CD4-positive, alpha-beta T cell (primary cell): ENCODE measurements around the gene MAOA. TPM values are rescaled to one million over a fixed set of nuclear protein-coding genes. Genes with fewer than 3 reads are reported as not detected.

Experiments used
- ATAC-seq: fragments of 200-7000 bp; cut with Tn5 transposase; one replicate; pipeline ENCODE4 v1.10.0; 2022; ENCODE audit warnings: mild to moderate bottlenecking; ENCODE audit not compliant: poor library complexity
- CTCF ChIA-PET: fragments of 350-600 bp; sonication (Branson Sonifier 250); formaldehyde crosslinking; loops from one replicate; lab custom pipeline; 2021; ENCODE audit warnings: antibody characterized with exemption, inconsistent platforms; lab: Charles Lee
- POLR2A ChIA-PET: fragments of 350-600 bp; sonication (Branson Sonifier 250); formaldehyde crosslinking; loops from one replicate; lab custom pipeline; 2021; ENCODE audit warnings: antibody characterized with exemption, inconsistent platforms; lab: Charles Lee
- DNase-seq, 14 experiments: peaks; one replicate each; pipeline ENCODE4 v3.0.0-alpha.2; 2013 to 2020; ENCODE audit warnings: mixed read lengths in 2 of 14
- H3K27ac ChIP-seq, 2 donors: one replicate each; pipeline versions ENCODE4 v1.5.1 to v1.7.0; 2013; ENCODE audit warnings: low read length in 2 of 2, low read depth in 1 of 2, mild to moderate bottlenecking in 1 of 2
- H3K27me3 ChIP-seq, 2 experiments: 1 replicate in 1 of 2; 2 replicates in 1 of 2; pipeline versions ENCODE4 v1.6.1 to v1.7.0; 2013; ENCODE audit warnings: low read length in 2 of 2, control low read depth in 1 of 2, mild to moderate bottlenecking in 1 of 2, moderate library complexity in 1 of 2; ENCODE audit not compliant: insufficient read depth in 2 of 2, control insufficient read depth in 1 of 2
- H3K36me3 ChIP-seq: one replicate; pipeline ENCODE4 v1.6.1; 2013; ENCODE audit warnings: low read length, control low read depth; ENCODE audit not compliant: insufficient read depth
- H3K4me1 ChIP-seq: one replicate; pipeline ENCODE4 v1.6.1; 2013; ENCODE audit warnings: low read length, control low read depth; ENCODE audit not compliant: insufficient read depth
- H3K4me3 ChIP-seq: one replicate; pipeline ENCODE4 v1.5.1; 2013; ENCODE audit warnings: mild to moderate bottlenecking, low read length, moderate library complexity
- H3K9me3 ChIP-seq, 2 experiments: 1 replicate in 1 of 2; 2 replicates in 1 of 2; pipeline versions ENCODE4 v1.6.1 to v1.7.0; 2013; ENCODE audit warnings: low read length in 2 of 2, mild to moderate bottlenecking in 2 of 2, control low read depth in 1 of 2, moderate library complexity in 1 of 2; ENCODE audit not compliant: control insufficient read depth in 1 of 2, insufficient read depth in 1 of 2
- H3K27ac Mint-ChIP-seq: one replicate; pipeline ENCODE4 v1.8.0; 2020; ENCODE audit warnings: mixed read lengths
- H3K27me3 Mint-ChIP-seq: one replicate; pipeline ENCODE4 v1.8.0; 2021; ENCODE audit warnings: mixed read lengths
- H3K36me3 Mint-ChIP-seq: one replicate; pipeline ENCODE4 v1.8.0; 2021; ENCODE audit warnings: low read depth, mixed read lengths
- H3K4me1 Mint-ChIP-seq: one replicate; pipeline ENCODE4 v1.8.0; 2021; ENCODE audit warnings: low read depth, mixed read lengths
- H3K4me3 Mint-ChIP-seq: one replicate; pipeline ENCODE4 v1.8.0; 2020; ENCODE audit warnings: mild to moderate bottlenecking, mixed read lengths
- H3K9me3 Mint-ChIP-seq: one replicate; pipeline ENCODE4 v1.8.0; 2020; ENCODE audit warnings: mixed read lengths
- intact Hi-C, 2 experiments: fragments of 100-400 bp; cut with DNase I in 1 of 2; cut with micrococcal nuclease in 1 of 2; formaldehyde crosslinking; loops; one replicate each; pipeline versions ENCODE4 v1.15.1 to v1.9.0; 2023 to 2025; cut with DNase I, micrococcal nuclease
- total RNA-seq, 174 experiments: library from RNA in 2 of 174; stranded (reverse) in 2 of 174; gene quantifications; one replicate each; pipeline ENCODE4 v1.2.3 and lab custom pipeline; 2021 to 2026
- TF ChIP-seq, protein P1 (sequence below): fragments of 200-600 bp; IDR thresholded peaks from one replicate; pipeline ENCODE4 v1.8.0; 2022; ENCODE audit warnings: antibody characterized with exemption, mild to moderate bottlenecking

The MAOA gene
- total RNA-seq, 2 experiments from 2014 or later = not detected

DNA sequence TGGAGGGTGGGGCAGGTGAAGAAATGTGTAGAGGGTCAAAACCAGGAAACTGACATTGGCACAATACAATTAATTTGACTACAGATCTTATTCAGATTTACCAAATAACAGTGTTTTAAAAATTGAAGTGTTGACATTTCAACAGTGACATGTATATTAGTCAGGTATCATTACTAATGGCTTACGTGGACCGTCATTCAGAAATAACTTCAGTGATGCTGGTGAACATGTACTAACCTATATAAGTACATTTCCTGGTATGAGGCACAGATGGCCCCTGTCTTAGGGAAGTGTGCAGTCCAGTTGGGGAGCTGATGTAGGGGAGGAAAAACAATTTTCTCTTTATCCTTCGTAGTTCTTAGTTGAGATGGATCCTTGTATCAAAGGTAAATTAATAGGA is 22.3 kb upstream of the MAOA start:
- Histone ChIP-seq H3K36me3 (no peaks in the 10 kb centered on the region), H3K9me3 (no peaks in the 10 kb centered on the region), H3K4me3 (no peak overlapping the region), H3K27me3 (no peaks in the 10 kb centered on the region), H3K4me1 (no peaks in the 10 kb centered on the region), H3K27ac (no peak overlapping the region)
- H3K9me3 Mint-ChIP-seq = no peaks in the 10 kb centered on the region
- ATAC-seq (no peak), DNase-seq (no peak)
- ChIA-PET CTCF (no interaction called here), POLR2A (no interaction called here)
- intact Hi-C loops = no loop called here
- H3K27ac Mint-ChIP-seq = no peak overlapping the region
- H3K4me1 Mint-ChIP-seq = no peaks in the 10 kb centered on the region
- TF ChIP-seq, protein P1, sequence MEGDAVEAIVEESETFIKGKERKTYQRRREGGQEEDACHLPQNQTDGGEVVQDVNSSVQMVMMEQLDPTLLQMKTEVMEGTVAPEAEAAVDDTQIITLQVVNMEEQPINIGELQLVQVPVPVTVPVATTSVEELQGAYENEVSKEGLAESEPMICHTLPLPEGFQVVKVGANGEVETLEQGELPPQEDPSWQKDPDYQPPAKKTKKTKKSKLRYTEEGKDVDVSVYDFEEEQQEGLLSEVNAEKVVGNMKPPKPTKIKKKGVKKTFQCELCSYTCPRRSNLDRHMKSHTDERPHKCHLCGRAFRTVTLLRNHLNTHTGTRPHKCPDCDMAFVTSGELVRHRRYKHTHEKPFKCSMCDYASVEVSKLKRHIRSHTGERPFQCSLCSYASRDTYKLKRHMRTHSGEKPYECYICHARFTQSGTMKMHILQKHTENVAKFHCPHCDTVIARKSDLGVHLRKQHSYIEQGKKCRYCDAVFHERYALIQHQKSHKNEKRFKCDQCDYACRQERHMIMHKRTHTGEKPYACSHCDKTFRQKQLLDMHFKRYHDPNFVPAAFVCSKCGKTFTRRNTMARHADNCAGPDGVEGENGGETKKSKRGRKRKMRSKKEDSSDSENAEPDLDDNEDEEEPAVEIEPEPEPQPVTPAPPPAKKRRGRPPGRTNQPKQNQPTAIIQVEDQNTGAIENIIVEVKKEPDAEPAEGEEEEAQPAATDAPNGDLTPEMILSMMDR = no peak
- H3K4me3 Mint-ChIP-seq = no peak overlapping the region
- peaks cover 11% of the 10 kb centered on the region for H3K27me3 Mint-ChIP-seq
- no peaks in the 10 kb centered on the region for H3K36me3 Mint-ChIP-seq

DNA sequence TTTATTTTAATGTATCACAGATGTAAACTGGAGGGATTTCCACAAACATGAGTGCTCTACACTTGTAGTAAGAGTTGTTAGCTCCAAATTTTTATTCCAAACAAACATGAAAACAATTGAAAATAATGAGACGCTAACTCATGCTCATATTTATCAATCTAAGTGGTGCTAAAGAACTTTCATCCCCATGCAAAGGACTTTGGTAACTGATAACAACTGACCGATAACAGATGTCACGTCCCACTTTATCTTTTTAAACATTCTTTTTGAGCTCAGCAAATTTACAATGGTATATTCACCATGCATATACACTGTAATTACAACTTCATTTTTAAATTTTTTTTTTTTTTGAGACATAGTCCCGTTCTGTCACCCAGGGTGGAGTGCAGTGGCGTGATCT is 15.6 kb upstream of the MAOA start:
- Histone ChIP-seq H3K27me3 (no peaks in the 10 kb centered on the region), H3K4me3 (no peak overlapping the region), H3K36me3 (no peaks in the 10 kb centered on the region), H3K9me3 (no peaks in the 10 kb centered on the region), H3K27ac (no peak overlapping the region), H3K4me1 (no peaks in the 10 kb centered on the region)
- TF ChIP-seq, protein P1 = no peak
- H3K9me3 Mint-ChIP-seq = no peaks in the 10 kb centered on the region
- no peak overlapping the region for H3K27ac Mint-ChIP-seq
- intact Hi-C loops = no loop called here
- peaks cover 15% of the 10 kb centered on the region for H3K27me3 Mint-ChIP-seq
- no peaks in the 10 kb centered on the region for H3K4me1 Mint-ChIP-seq
- no peak overlapping the region for H3K4me3 Mint-ChIP-seq
- CTCF ChIA-PET = no interaction called here
- DNase-seq = no peak
- no peak for ATAC-seq
- no peaks in the 10 kb centered on the region for H3K36me3 Mint-ChIP-seq
- POLR2A ChIA-PET = no interaction called here

DNA sequence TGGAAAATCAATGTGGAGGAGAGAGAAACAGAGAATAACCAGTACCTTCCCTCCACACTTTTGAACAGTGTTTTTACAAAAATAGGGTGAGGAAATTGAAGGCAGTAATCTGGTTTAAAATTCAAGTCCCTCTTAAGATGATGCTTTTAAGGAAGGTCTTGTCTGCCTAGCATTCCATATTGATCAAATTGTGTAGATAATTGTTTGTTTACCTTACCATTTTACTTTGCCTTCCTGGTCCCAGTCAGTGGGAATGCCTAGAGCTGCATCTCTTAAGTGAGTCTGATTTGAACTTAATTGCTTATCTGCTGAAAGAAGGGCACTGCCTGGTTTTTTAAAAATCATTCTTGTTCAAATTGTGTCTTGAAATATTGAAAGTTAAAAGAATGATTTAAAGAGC is 14.4 kb upstream of the MAOA start:
- ATAC-seq = no peak
- no peaks in the 10 kb centered on the region for H3K36me3 ChIP-seq
- DNase-seq = no peak
- ChIA-PET POLR2A (no interaction called here), CTCF (no interaction called here)
- Mint-ChIP-seq H3K4me1 (no peaks in the 10 kb centered on the region), H3K9me3 (no peaks in the 10 kb centered on the region), H3K27ac (no peak overlapping the region), H3K4me3 (no peak overlapping the region), H3K36me3 (no peaks in the 10 kb centered on the region), H3K27me3 (peaks cover 15% of the 10 kb centered on the region)
- no peaks in the 10 kb centered on the region for H3K9me3 ChIP-seq
- no peak overlapping the region for H3K27ac ChIP-seq
- no peak overlapping the region for H3K4me3 ChIP-seq
- TF ChIP-seq, protein P1 = no peak
- no peaks in the 10 kb centered on the region for H3K27me3 ChIP-seq
- intact Hi-C loops = no loop called here
- H3K4me1 ChIP-seq = no peaks in the 10 kb centered on the region
